OCI-LY7 (cell line): ENCODE results near the gene S100Z. TPM values are rescaled to one million over a fixed set of nuclear protein-coding genes. Genes with fewer than 3 reads are reported as not detected.

Source experiments
- BruUV-seq: library from RNA; stranded (reverse); fragments of 400-500 nt; replicated peaks from 2 replicates; lab custom pipeline; 2021; lab: Mats Ljungman, UMichigan
- CTCF ChIA-PET: fragments of 300-600 bp; sonication (Branson Sonifier 250); formaldehyde crosslinking; loops from one replicate; lab custom pipeline; 2022; ENCODE audit warnings: antibody characterized with exemption; ENCODE audit not compliant: unreplicated experiment; lab: Charles Lee
- POLR2A ChIA-PET: fragments of 300-600 bp; sonication (Branson Sonifier 250); formaldehyde crosslinking; loops from one replicate; lab custom pipeline; 2022; ENCODE audit warnings: antibody characterized with exemption; lab: Charles Lee
- DNase-seq: peaks from one replicate; pipeline ENCODE4 v3.0.0-alpha.2; 2015; ENCODE audit warnings: low spot score
- H2AFZ ChIP-seq: fragments of 200-600 bp; sonication (generic), shearing (Covaris generic); 2 replicates; pipeline ENCODE4 v1.6.1; 2014; ENCODE audit warnings: mild to moderate bottlenecking, antibody characterized with exemption, low read length, moderate library complexity
- H3K27ac ChIP-seq: fragments of 200-600 bp; sonication (generic); 2 replicates; pipeline ENCODE4 v1.5.1; 2014; ENCODE audit warnings: mixed run types, low read depth, mild to moderate bottlenecking, moderate library complexity, low read length, inconsistent platforms; ENCODE audit not compliant: poor library complexity, severe bottlenecking
- H3K36me3 ChIP-seq: fragments of 200-600 bp; sonication (generic); 2 replicates; pipeline ENCODE4 v1.6.1; 2014; ENCODE audit warnings: mild to moderate bottlenecking, antibody characterized with exemption, low read length, moderate library complexity, mixed read lengths; ENCODE audit not compliant: insufficient read depth
- H3K4me1 ChIP-seq: fragments of 200-600 bp; sonication (generic); 2 replicates; pipeline ENCODE4 v1.5.1; 2014; ENCODE audit warnings: mild to moderate bottlenecking, low read length; ENCODE audit not compliant: insufficient read depth, poor library complexity, severe bottlenecking
- H3K4me2 ChIP-seq: fragments of 200-600 bp; sonication (generic); 2 replicates; pipeline ENCODE4 v1.6.1; 2014; ENCODE audit warnings: mild to moderate bottlenecking, low read length
- H3K4me3 ChIP-seq: fragments of 200-600 bp; sonication (generic); 2 replicates; pipeline ENCODE4 v1.5.1; 2014; ENCODE audit warnings: mild to moderate bottlenecking, low read depth, low read length; ENCODE audit not compliant: poor library complexity, severe bottlenecking
- H3K79me2 ChIP-seq: fragments of 200-600 bp; sonication (generic); 2 replicates; pipeline ENCODE4 v1.6.1; 2016; ENCODE audit warnings: low read depth, mild to moderate bottlenecking, low read length, moderate library complexity, mixed read lengths; ENCODE audit not compliant: insufficient read depth
- H3K9me2 ChIP-seq: fragments of 200-600 bp; sonication (generic); 2 replicates; pipeline ENCODE4 v1.6.1; 2016; ENCODE audit warnings: mild to moderate bottlenecking, low read length, mixed read lengths; ENCODE audit not compliant: insufficient read depth
- H3K9me3 ChIP-seq: fragments of 200-600 bp; sonication (generic); 2 replicates; pipeline ENCODE4 v1.6.1; 2014; ENCODE audit warnings: mild to moderate bottlenecking, mixed run types, low read length, mixed read lengths
- H4K20me1 ChIP-seq: fragments of 200-600 bp; sonication (generic); 2 replicates; pipeline ENCODE4 v1.6.1; 2014; ENCODE audit warnings: mild to moderate bottlenecking, antibody characterized with exemption, low read length, moderate library complexity, mixed read lengths; ENCODE audit not compliant: insufficient read depth
- CTCF ChIP-seq: fragments of 200-600 bp; sonication (generic); conservative IDR thresholded peaks from 2 replicates; pipeline ENCODE4 v1.5.1; 2014; ENCODE audit warnings: mild to moderate bottlenecking, antibody characterized with exemption, low read length, moderate library complexity, mixed read lengths
- EZH2phosphoT487 ChIP-seq: fragments of 200-600 bp; sonication (generic); IDR thresholded peaks from 2 replicates; pipeline ENCODE4 v1.6.1; 2018; ENCODE audit warnings: low read depth, borderline replicate concordance, mild to moderate bottlenecking, mixed run types, antibody characterized with exemption, low read length, moderate library complexity, mixed read lengths
- intact Hi-C: fragments of 100-400 bp; cut with micrococcal nuclease; formaldehyde crosslinking; loops from one replicate; pipeline ENCODE4 v1.10.0; 2022; ENCODE audit not compliant: unreplicated experiment
- total RNA-seq, 2 experiments: library from RNA; depleted of rRNA in 1 of 2; stranded (reverse); fragments of >200 nt in 1 of 2; shearing (Covaris generic) in 1 of 2; gene quantifications; 2 replicates each; pipeline ENCODE4 v1.2.3, GENCODE V29; 2014 to 2022

S100Z gene
- total RNA-seq, 2 experiments from 2014 or later: 51.1 to 66.6 TPM

- Histone ChIP-seq H3K36me3 (no peaks in the 10 kb centered on the region), H3K4me2 (no peak within 1 kb of the TSS), H3K79me2 (no peaks in the 10 kb centered on the region), H3K27ac (no peak within 1 kb of the TSS), H3K4me3 (no peak within 1 kb of the TSS), H4K20me1 (no peaks in the 10 kb centered on the region), H3K9me3 (no peaks in the 10 kb centered on the region), H2AFZ (no peak within 1 kb of the TSS), H3K9me2 (no peaks in the 10 kb centered on the region), H3K4me1 (no peaks in the 10 kb centered on the region)
- ChIA-PET CTCF (no interaction called here), POLR2A (no interaction called here)
- BruUV-seq: no TSS peak
- intact Hi-C loops: no loop called here
- no peak for TF ChIP-seq EZH2phosphoT487
- TF ChIP-seq CTCF: no peak
- DNase-seq: no peak
These were observed 30.7 kb upstream of the S100Z start, which contains the start of gene F2RL1 for GRCh38 chr5:76818844-76819831. F2RL1 (plus strand) TSS chr5:76819030; CDS start chr5:76819183, 153 bp downstream.

GRCh38 chr5:76819851-76820525 lies 29.8 kb upstream of the S100Z start:
- Histone ChIP-seq H3K79me2 (no peaks in the 10 kb centered on the region), H3K9me2 (no peaks in the 10 kb centered on the region), H3K4me1 (no peaks in the 10 kb centered on the region), H3K36me3 (no peaks in the 10 kb centered on the region), H2AFZ (no peak overlapping the region), H3K4me2 (no peak overlapping the region), H3K27ac (no peak overlapping the region), H3K9me3 (no peaks in the 10 kb centered on the region), H3K4me3 (no peak overlapping the region), H4K20me1 (no peaks in the 10 kb centered on the region)
- BruUV-seq: no TSS peak
- ChIA-PET CTCF (no interaction called here), POLR2A (no interaction called here)
- TF ChIP-seq CTCF (no peak), EZH2phosphoT487 (no peak)
- no peak for DNase-seq
- intact Hi-C loops: no loop called here
